K562 (cell line): ENCODE data around the gene KLHL22. TPM values are rescaled to one million over a fixed set of nuclear protein-coding genes. Genes with fewer than 3 reads are reported as not detected.

Experiments used
- ARID1B ChIP-seq: fragments of 450-650 bp; IDR thresholded peaks from 2 replicates; pipeline ENCODE4 v1.6.1; 2016; ENCODE audit warnings: antibody characterized with exemption, mild to moderate bottlenecking, inconsistent platforms
- ARID3A ChIP-seq: IDR thresholded peaks from 2 replicates; pipeline ENCODE4 v1.6.1; 2012; ENCODE audit warnings: low read depth, low read length, improper control_type of control experiment, borderline replicate concordance
- CGGBP1 ChIP-seq: fragments of 250-450 bp; sonication (Bioruptor Pico); IDR thresholded peaks from 2 replicates; pipeline ENCODE4 v1.9.0; 2021; ENCODE audit warnings: mild to moderate bottlenecking
- CHD1 ChIP-seq: fragments of 200-600 bp; sonication (generic); IDR thresholded peaks from one replicate; pipeline ENCODE4 v1.6.1; 2012; ENCODE audit warnings: mild to moderate bottlenecking, moderate library complexity, low read length, inconsistent platforms
- ERF ChIP-seq: fragments of 450-650 bp; formaldehyde crosslinking; IDR thresholded peaks from 2 replicates; pipeline ENCODE4 v1.4.0; 2020; ENCODE audit warnings: mild to moderate bottlenecking, mixed read lengths
- HIVEP1 ChIP-seq: fragments of 250-450 bp; sonication (Bioruptor Pico); IDR thresholded peaks from 2 replicates; pipeline ENCODE4 v1.4.0; 2020; ENCODE audit warnings: mild to moderate bottlenecking
- JUND ChIP-seq, 2 experiments: IDR thresholded peaks; 2 replicates in 1 of 2; 3 replicates in 1 of 2; pipeline ENCODE4 v1.6.1; 2011; ENCODE audit warnings: borderline replicate concordance in 2 of 2, low read depth in 2 of 2, low read length in 2 of 2, improper control_type of control experiment in 1 of 2, missing biosample characterization in 1 of 2, missing genetic modification characterization in 1 of 2, missing genetic modification reagents in 1 of 2
- MEF2D ChIP-seq: conservative IDR thresholded peaks from 2 replicates; pipeline ENCODE4 v1.6.1; 2016; ENCODE audit warnings: low read depth, missing genetic modification characterization, missing compliant biosample characterization
- PCBP2 ChIP-seq: fragments of 200-400 bp; formaldehyde crosslinking; IDR thresholded peaks from 2 replicates; pipeline ENCODE4 v1.6.1; 2018; ENCODE audit warnings: low read length, low read depth, mild to moderate bottlenecking, moderate library complexity; ENCODE audit not compliant: poor library complexity, severe bottlenecking
- RB1 ChIP-seq: fragments of 450-650 bp; IDR thresholded peaks from 2 replicates; pipeline ENCODE4 v1.6.1; 2017; ENCODE audit warnings: low read depth, mild to moderate bottlenecking
- RBM14 ChIP-seq: fragments of 200-400 bp; formaldehyde crosslinking; IDR thresholded peaks from 2 replicates; pipeline ENCODE4 v1.6.1; 2018; ENCODE audit warnings: low read depth, mild to moderate bottlenecking, low read length, moderate library complexity, borderline replicate concordance; ENCODE audit not compliant: insufficient read depth
- UBTF ChIP-seq, 2 experiments: IDR thresholded peaks; 2 replicates each; pipeline ENCODE4 v1.6.1; 2012; ENCODE audit warnings: improper control_type of control experiment in 2 of 2, low read depth in 2 of 2, low read length in 2 of 2, borderline replicate concordance in 1 of 2
- ZNF436 ChIP-seq: fragments of 250-450, 450-650 bp; sonication (Bioruptor Pico); formaldehyde crosslinking; IDR thresholded peaks from 2 replicates; pipeline ENCODE4 v1.7.0; 2020; ENCODE audit warnings: mild to moderate bottlenecking
- polyA plus RNA-seq, 8 experiments: library from polyadenylated mRNA; depleted of rRNA in 4 of 8; stranded (reverse) in 5 of 8; unstranded in 3 of 8; fragments of >200 nt; fragmentation: Nextera tagmentation in 2 of 8; fragmentation: Illumina TruSeq in 1 of 8; extraction: Ambion mirVana in 2 of 8; extraction: Trizol in 1 of 8; gene quantifications; 2 replicates each; pipeline versions ENCODE4 v1.2.1 to v1.2.3, GENCODE V29; 2011 to 2014; ENCODE audit warnings: inconsistent platforms in 1 of 8, missing spikeins in 1 of 8
- total RNA-seq, 7 experiments: library from RNA; depleted of rRNA in 6 of 7; stranded (reverse); fragments of >200 nt in 6 of 7; fragmentation: Illumina TruSeq in 2 of 7; extraction: Trizol in 2 of 7; gene quantifications; 2 replicates each; pipeline versions ENCODE4 v1.2.1 to v1.2.3, GENCODE V29; 2011 to 2021; ENCODE audit warnings: low replicate concordance in 1 of 7

Gene KLHL22
- total and polyA plus RNA-seq, 9 of the 15 experiments (the other 6 are each of a cell fraction or from before 2014, with no cell fraction given): 1.3 to 25.6 (median 15.2) TPM

- TF ChIP-seq JUND (IDR thresholded peaks at IDR 0.05; ENCODE audit: borderline replicate concordance, low read depth, low read length) (peak; percentile 78), JUND (tag; IDR thresholded peaks at IDR 0.05; ENCODE audit: borderline replicate concordance, low read depth, low read length) (peak; percentile 85; the same call in 2 of the 3 replicates), CHD1 (peak; percentile 79), CGGBP1 (peak; percentile 87), ARID3A (peak; percentile 77; the same call in 1 of the 2 replicates), ZNF436 (CRISPR knock-in tag) (0 out of 2 replicates have a peak, but pooled peaks have one; percentile 43), HIVEP1 (CRISPR knock-in tag) (peak; percentile 4; the same call in 1 of the 2 replicates), UBTF (IDR thresholded peaks at IDR 0.05; ENCODE audit: borderline replicate concordance in 1 of 2, low read depth in 2 of 2, low read length in 2 of 2) (peak; percentile 99), PCBP2 (no peak), MEF2D (tag) (0 out of 2 replicates have a peak, but pooled peaks have one; percentile 36), ARID1B (no peak), RB1 (no peak), ERF (CRISPR knock-in tag) (peak; percentile 87; the same call in 1 of the 2 replicates), RBM14 (peak; percentile 85; the same call in 1 of the 2 replicates)
These were observed 101.7 kb downstream of the KLHL22 start, which contains the start of gene ZNF74 (continued) for GRCh38 chr22:20393705-20394476.
